GM18951 (cell line): ENCODE measurements around the gene CRYZL1.

Source experiments
- POLR2A ChIP-seq: IDR thresholded peaks from 4 replicates; pipeline ENCODE4 v1.6.1; 2011; ENCODE audit warnings: mild to moderate bottlenecking; ENCODE audit not compliant: insufficient read length, insufficient read depth; ENCODE audit errors: extremely low read depth
- in situ Hi-C: fragments of 300-500 bp; cut with MboI; formaldehyde crosslinking; loops from one replicate; pipeline ENCODE4 v1.12.0; 2022; ENCODE audit warnings: low sequenced_read_pairs, mixed read lengths, inconsistent platforms; ENCODE audit not compliant: unreplicated experiment

CRYZL1 gene

GRCh38 chr21:33670076-33670978, 28.8 kb upstream of the CRYZL1 start:
- in situ Hi-C loops = no loop called here
- TF ChIP-seq POLR2A = no peak

DNA sequence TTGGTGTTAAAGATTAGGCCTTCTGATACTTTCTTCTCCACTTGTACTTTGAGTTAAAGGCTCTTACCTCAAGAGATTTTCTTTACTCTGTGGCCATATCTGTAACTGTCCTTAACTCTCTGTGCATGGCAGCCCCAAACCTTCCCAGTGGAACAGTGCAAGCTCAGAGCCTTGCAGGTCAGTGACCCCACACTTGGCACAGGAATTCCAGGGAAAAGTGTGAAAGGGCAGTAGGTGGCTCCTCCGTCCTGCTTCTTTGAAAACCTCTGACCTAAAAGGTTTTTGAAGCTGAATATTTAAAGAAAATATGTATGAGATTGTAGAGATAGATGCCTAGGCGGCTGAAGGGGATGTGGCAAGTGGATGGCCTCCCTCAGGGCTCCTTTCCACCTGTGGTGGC, 27.1 kb upstream of the CRYZL1 start:
- no peak for TF ChIP-seq POLR2A

DNA sequence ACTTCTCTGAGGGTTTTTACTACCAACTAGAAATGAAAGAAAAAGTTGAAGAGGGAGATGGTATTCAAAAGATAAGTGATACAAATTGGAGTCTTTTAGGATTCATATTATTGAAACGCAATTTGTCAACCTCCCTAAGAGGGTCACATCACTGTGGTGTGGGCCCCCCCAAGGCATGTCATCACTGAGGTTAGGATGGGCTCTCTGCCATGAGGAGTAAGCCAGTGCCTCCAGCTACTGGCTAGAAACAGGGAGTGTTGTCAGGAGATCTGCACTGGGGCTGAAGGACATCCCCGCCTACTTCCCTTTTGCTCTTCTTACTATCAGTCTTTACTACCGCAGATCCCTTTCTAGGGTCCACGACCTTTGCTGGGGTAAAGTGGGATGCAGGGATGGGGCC, 26.6 kb upstream of the CRYZL1 start:
- in situ Hi-C loops = no loop called here
- TF ChIP-seq POLR2A = no peak

More for the DNA sequence above, 27.1 kb upstream of the CRYZL1 start:
- in situ Hi-C loops = no loop called here

GRCh38 chr21:33667636-33668035, 26.1 kb upstream of the CRYZL1 start:
- in situ Hi-C loops = no loop called here
- no peak for TF ChIP-seq POLR2A

DNA sequence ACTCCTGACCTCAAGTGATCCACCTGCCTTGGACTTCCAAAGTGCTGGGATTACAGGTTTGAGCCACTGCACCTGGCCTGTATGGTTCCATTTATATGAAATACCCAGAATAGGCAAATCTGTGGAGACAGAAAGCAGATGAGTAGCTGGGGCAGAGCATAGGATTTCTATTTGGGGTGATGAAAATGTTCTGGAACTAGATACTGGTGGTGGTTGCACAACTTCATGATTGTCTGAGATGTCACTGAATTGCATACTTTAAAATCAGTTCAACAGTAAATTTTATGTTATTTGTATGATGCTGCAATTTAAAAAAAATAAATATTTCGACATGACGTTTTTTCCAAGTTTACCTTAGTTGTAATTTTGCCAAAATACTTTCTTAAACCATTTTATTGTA, 24.6 kb upstream of the CRYZL1 start:
- in situ Hi-C loops = no loop called here
- no peak for TF ChIP-seq POLR2A

- in situ Hi-C loops = no loop called here
- TF ChIP-seq POLR2A = no peak
Measured at GRCh38 chr21:33664135-33664534, 22.6 kb upstream of the CRYZL1 start.

- TF ChIP-seq POLR2A = no peak
- in situ Hi-C loops = no loop called here
Measured at GRCh38 chr21:33663241-33663640, 21.7 kb upstream of the CRYZL1 start.

DNA sequence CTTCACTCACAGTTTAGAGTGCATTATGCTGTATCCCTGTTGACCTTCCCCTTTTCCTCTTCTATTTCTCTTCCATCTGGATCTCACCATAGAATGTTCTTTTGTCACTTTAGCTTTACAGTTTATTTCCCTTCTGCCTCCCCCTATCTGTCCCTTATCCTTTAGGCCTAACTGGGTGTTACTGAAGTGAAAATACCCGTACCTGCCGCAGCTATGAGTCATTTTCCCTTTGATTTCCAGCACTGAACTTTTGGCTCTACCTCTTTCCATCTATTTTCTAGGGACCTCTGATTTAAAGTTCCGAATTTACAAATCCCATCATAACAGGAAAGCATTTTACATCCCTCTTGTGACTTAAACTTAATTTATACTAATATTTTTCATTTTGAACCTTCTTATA, 20.5 kb upstream of the CRYZL1 start:
- in situ Hi-C loops = no loop called here
- no peak for TF ChIP-seq POLR2A

DNA sequence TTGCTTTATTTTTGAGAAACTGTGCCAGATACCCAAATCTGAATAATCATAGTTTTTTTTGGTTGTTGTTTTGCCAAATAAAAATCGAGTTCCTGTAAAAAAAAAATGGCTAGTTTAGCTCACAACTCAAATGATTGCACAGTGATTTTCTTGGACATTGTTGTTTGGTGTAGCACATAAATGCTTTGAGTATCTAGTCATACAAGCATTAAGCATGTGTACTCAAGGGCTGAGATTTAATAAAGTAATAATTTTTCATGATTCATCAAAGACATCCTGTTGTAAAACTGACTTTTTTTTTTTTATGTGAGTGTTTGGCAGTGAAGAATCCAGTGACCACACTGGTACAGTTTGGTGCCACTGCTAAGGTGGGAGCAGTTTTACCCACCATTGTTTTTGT, 19.6 kb upstream of the CRYZL1 start:
- in situ Hi-C loops = no loop called here
- no peak for TF ChIP-seq POLR2A

DNA sequence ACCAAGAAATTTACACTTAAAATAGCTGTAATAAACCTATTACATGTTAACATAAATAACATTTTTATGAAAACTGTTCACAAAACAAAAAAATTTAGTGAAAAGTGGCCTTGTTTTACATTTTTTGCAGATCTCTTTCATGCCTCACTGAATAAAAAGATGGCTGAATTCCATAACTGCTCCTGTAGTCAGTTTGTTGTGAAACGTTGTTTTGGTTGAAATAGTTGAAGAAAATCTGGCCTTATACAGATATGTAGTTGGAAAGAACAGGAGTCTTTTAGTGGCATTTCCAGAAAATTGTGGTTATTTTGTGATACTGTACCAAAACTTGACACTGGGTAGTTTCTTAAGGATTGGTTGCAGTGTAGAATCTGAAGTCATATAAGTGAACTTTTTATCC, 18.9 kb upstream of the CRYZL1 start:
- TF ChIP-seq POLR2A = no peak
- in situ Hi-C loops = no loop called here

- in situ Hi-C loops = no loop called here
- TF ChIP-seq POLR2A = no peak
Measured at GRCh38 chr21:33659568-33659949, 18.0 kb upstream of the CRYZL1 start.

DNA sequence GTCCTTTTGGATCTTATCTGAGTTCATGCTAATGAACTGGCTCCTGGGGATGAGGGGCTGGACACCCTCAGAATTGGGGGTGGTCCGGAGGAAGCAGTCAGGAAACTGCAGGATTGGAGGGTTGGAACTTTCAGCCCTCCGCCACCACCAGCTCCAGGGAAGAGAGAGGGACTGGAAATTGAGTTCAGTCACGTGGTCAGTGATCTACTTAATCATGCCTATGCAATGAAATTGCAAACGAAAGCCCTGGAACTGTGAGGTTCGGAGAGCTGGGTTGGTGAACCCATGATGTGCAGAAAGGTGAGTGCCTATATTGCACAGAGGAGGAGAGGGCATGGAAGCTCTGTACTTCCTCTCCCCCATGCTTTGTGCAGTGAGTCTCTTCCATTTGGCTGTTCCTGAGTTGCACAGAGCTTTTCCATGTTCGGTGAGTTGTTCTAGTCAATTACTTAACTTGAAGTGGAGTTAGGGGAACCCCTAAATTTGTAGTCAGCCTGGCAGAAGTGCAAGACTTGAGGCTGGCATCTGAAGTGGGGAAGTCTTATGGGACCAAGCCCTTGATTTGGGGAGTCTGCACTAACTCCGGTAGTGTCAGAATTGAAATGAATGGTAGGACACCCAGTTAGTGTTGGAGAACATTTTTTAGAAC, 17.5 kb upstream of the CRYZL1 start:
- TF ChIP-seq POLR2A = no peak
- in situ Hi-C loops = no loop called here

DNA sequence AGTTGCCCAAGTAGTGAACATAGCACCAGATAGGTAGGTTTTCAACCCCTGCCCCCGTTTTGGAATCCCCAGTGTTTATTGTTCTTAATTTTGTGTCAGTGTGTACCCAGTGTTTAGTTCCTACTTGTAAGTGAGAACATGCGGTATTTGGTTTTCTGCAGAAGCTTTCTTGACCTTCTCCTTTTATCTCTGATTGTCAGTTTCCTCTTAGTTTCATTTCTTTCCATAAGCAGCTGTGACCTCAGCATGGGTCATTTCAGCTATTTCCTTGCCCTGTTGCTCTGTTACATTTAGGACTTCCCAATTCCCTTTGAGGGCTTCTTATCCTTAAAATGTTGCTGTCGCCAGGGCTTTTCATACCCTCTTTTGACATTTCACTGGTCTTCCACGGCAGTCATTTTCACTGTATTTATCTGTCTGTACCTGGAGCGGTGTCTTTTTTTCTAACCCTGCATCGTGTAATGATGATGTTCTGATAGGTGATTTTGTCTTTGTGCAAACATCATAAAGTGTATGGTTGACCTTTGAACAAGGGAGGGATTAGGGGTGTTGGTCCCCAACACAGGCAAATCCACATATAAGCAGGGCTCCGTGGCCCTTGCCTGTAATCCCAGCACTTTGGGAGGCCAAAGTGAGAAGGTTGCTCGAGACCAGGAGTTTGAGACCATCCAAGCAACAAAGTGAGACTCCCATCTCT, 15.7 kb upstream of the CRYZL1 start:
- TF ChIP-seq POLR2A = no peak
- in situ Hi-C loops = no loop called here
